GM23338 (cell line): ENCODE measurements around the gene KLLN. TPM values are rescaled to one million over a fixed set of nuclear protein-coding genes. Genes with fewer than 3 reads are reported as not detected.
"Not testable (repeated sequence)": the region's sequence is repeated elsewhere in the genome, so short reads cannot be mapped to it uniquely, and the experiment has no call there.

Experiments used
- ATAC-seq: fragments of 200-7000 bp; cut with Tn5 transposase; 3 replicates; pipeline ENCODE4 v1.9.1; 2020
- DNase-seq: peaks from one replicate; pipeline ENCODE4 v3.0.0-alpha.2; 2015; ENCODE audit warnings: low spot score
- H2AFZ ChIP-seq: fragments of 200-600 bp; sonication (generic); 2 replicates; pipeline ENCODE4 v1.8.0; 2016; ENCODE audit warnings: antibody characterized with exemption, mild to moderate bottlenecking, moderate library complexity
- H3F3A ChIP-seq: fragments of 200-600 bp; sonication (generic); replicated peaks from 2 replicates; pipeline ENCODE4 v1.8.0; 2017; ENCODE audit warnings: antibody characterized with exemption, mixed run types, low read depth
- H3K27ac ChIP-seq: fragments of 200-600 bp; sonication (generic); 2 replicates; pipeline ENCODE4 v1.6.1; 2016; ENCODE audit warnings: low read depth
- H3K27me3 ChIP-seq: fragments of 200-600 bp; sonication (generic); 2 replicates; pipeline ENCODE4 v1.8.0; 2016; ENCODE audit warnings: mild to moderate bottlenecking, mixed run types, moderate library complexity; ENCODE audit not compliant: insufficient read depth
- H3K36me3 ChIP-seq: fragments of 200-600 bp; sonication (generic); 2 replicates; pipeline ENCODE4 v1.8.0; 2016; ENCODE audit warnings: mild to moderate bottlenecking; ENCODE audit not compliant: insufficient read depth
- H3K4me1 ChIP-seq: fragments of 200-600 bp; sonication (generic); 2 replicates; pipeline ENCODE4 v1.8.0; 2016; ENCODE audit warnings: mild to moderate bottlenecking, moderate library complexity; ENCODE audit not compliant: insufficient read depth
- H3K4me2 ChIP-seq: fragments of 200-600 bp; sonication (generic); 2 replicates; pipeline ENCODE4 v1.7.1; 2017; ENCODE audit warnings: mixed run types
- H3K4me3 ChIP-seq: fragments of 200-600 bp; sonication (generic); 2 replicates; pipeline ENCODE4 v1.6.1; 2016; ENCODE audit warnings: mixed run types
- H3K79me2 ChIP-seq: fragments of 200-600 bp; sonication (generic); replicated peaks from 2 replicates; pipeline ENCODE4 v1.8.0; 2017; ENCODE audit warnings: mild to moderate bottlenecking; ENCODE audit not compliant: insufficient read depth
- H3K9me2 ChIP-seq: fragments of 200-600 bp; sonication (generic); 2 replicates; pipeline ENCODE4 v1.8.0; 2017; ENCODE audit not compliant: insufficient read depth
- H4K20me1 ChIP-seq: fragments of 200-600 bp; sonication (generic); replicated peaks from 2 replicates; pipeline ENCODE4 v1.8.0; 2017; ENCODE audit warnings: mild to moderate bottlenecking; ENCODE audit not compliant: insufficient read depth
- H3K27ac Mint-ChIP-seq: 2 replicates; pipeline ENCODE4 v1.8.0; 2020; ENCODE audit warnings: inconsistent platforms, mild to moderate bottlenecking, moderate library complexity, mixed read lengths
- H3K27me3 Mint-ChIP-seq: 3 replicates; pipeline ENCODE4 v1.8.0; 2022; ENCODE audit warnings: low read depth, mild to moderate bottlenecking, moderate library complexity, mixed read lengths, inconsistent platforms; ENCODE audit not compliant: insufficient read depth, poor library complexity
- H3K36me3 Mint-ChIP-seq: 3 replicates; pipeline ENCODE4 v1.8.0; 2021; ENCODE audit warnings: low read depth, mild to moderate bottlenecking, inconsistent platforms, moderate library complexity, mixed read lengths
- H3K4me1 Mint-ChIP-seq: 3 replicates; pipeline ENCODE4 v1.8.0; 2020; ENCODE audit warnings: mild to moderate bottlenecking, inconsistent platforms, mixed read lengths
- H3K4me3 Mint-ChIP-seq: 3 replicates; pipeline ENCODE4 v1.8.0; 2021; ENCODE audit warnings: moderate library complexity, mild to moderate bottlenecking, inconsistent platforms, mixed read lengths
- H3K9me3 Mint-ChIP-seq: 3 replicates; pipeline ENCODE4 v1.8.0; 2020; ENCODE audit warnings: moderate library complexity, mild to moderate bottlenecking, inconsistent platforms, mixed read lengths
- CREB1 ChIP-seq: fragments of 250-450 bp; sonication (Bioruptor Pico); IDR thresholded peaks from 2 replicates; pipeline ENCODE4 v1.5.0; 2020; ENCODE audit warnings: low read depth, mild to moderate bottlenecking, moderate library complexity
- CTCF ChIP-seq, 2 experiments: fragments of 200-600 bp in 1 of 2; sonication (generic) in 1 of 2; conservative IDR thresholded peaks; 2 replicates each; pipeline versions ENCODE4 v1.5.1 to v1.6.1; 2016 to 2017; ENCODE audit warnings: antibody characterized with exemption in 2 of 2, low read depth in 2 of 2, mild to moderate bottlenecking in 2 of 2, moderate library complexity in 1 of 2
- EZH2 ChIP-seq: fragments of 200-600 bp; sonication (generic); IDR thresholded peaks from one replicate; pipeline ENCODE4 v1.8.0; 2017; ENCODE audit warnings: antibody characterized with exemption, mild to moderate bottlenecking, low read depth; ENCODE audit not compliant: unreplicated experiment
- EZH2phosphoT487 ChIP-seq: fragments of 200-600 bp; sonication (generic); IDR thresholded peaks from one replicate; pipeline ENCODE4 v1.8.1; 2018; ENCODE audit warnings: antibody characterized with exemption; ENCODE audit not compliant: unreplicated experiment
- NANOG ChIP-seq: IDR thresholded peaks from 2 replicates; pipeline ENCODE4 v1.6.1; 2016; ENCODE audit warnings: antibody characterized with exemption, borderline replicate concordance
- POLR2AphosphoS5 ChIP-seq: IDR thresholded peaks from 2 replicates; pipeline ENCODE4 v1.6.1; 2016; ENCODE audit warnings: antibody characterized with exemption, low read depth
- REST ChIP-seq: IDR thresholded peaks from one replicate; pipeline ENCODE4 v1.6.1; 2018; ENCODE audit warnings: antibody characterized with exemption; ENCODE audit not compliant: unreplicated experiment
- STAT1 ChIP-seq: IDR thresholded peaks from one replicate; pipeline ENCODE4 v1.6.1; 2016; ENCODE audit warnings: antibody characterized with exemption; ENCODE audit not compliant: unreplicated experiment
- ZNF331 ChIP-seq: fragments of 250-450 bp; sonication (Bioruptor Pico); IDR thresholded peaks from 2 replicates; pipeline ENCODE4 v1.5.0; 2020; ENCODE audit warnings: low read depth, mild to moderate bottlenecking, moderate library complexity
- ZNF462 ChIP-seq: fragments of 250-450 bp; sonication (Bioruptor Pico); IDR thresholded peaks from 2 replicates; pipeline ENCODE4 v1.5.0; 2020; ENCODE audit warnings: mild to moderate bottlenecking, moderate library complexity
- polyA plus RNA-seq: library from polyadenylated mRNA; unstranded; fragments of >200 nt; fragmentation: Nextera tagmentation; extraction: Ambion mirVana; gene quantifications from 2 replicates; pipeline ENCODE4 v1.2.1, GENCODE V29; 2016
- total RNA-seq: library from RNA; depleted of rRNA; stranded (reverse); fragments of >200 nt; shearing (Covaris generic); gene quantifications from 2 replicates; pipeline ENCODE4 v1.2.3, GENCODE V29; 2014

The KLLN gene
- total and polyA plus RNA-seq, 2 experiments from 2014 or later: 0.24 to 0.29 TPM

- peaks cover 99% of the 10 kb centered on the region for H3K79me2 ChIP-seq
- DNase-seq, H3K9me3 Mint-ChIP-seq, H3K27me3 ChIP-seq, H3K4me3 ChIP-seq, H3F3A ChIP-seq, H2AFZ ChIP-seq, ATAC-seq, H3K4me1 Mint-ChIP-seq, H3K27me3 Mint-ChIP-seq, H3K4me2 ChIP-seq, H3K4me3 Mint-ChIP-seq, H3K9me2 ChIP-seq, H3K36me3 ChIP-seq, H3K27ac ChIP-seq, H3K27ac Mint-ChIP-seq: not testable (repeated sequence)
- peaks cover 11% of the 10 kb centered on the region for H4K20me1 ChIP-seq
- peaks cover 14% of the 10 kb centered on the region for H3K4me1 ChIP-seq
- H3K36me3 Mint-ChIP-seq: peaks cover 48% of the 10 kb centered on the region
These were observed 18.2 kb upstream of the KLLN start for GRCh38 chr10:87881373-87882059.

GRCh38 chr10:87880336-87880735 lies 17.0 kb upstream of the KLLN start:
- H3K4me2 ChIP-seq: no peak overlapping the region
- H3K4me1 Mint-ChIP-seq: peaks cover 9% of the 10 kb centered on the region
- no peak overlapping the region for H3K27ac Mint-ChIP-seq
- TF ChIP-seq POLR2AphosphoS5 (no peak), ZNF331 (no peak), EZH2 (no peak), NANOG (no peak), CREB1 (CRISPR knock-in tag) (no peak), CTCF (conservative IDR thresholded peaks at IDR 0.05; ENCODE audit: low read depth in 2 of 2) (no peak), EZH2phosphoT487 (no peak), REST (no peak), ZNF462 (CRISPR knock-in tag) (no peak), STAT1 (no peak)

More at GRCh38 chr10:87880336-87880735, 17.0 kb upstream of the KLLN start:
- Histone ChIP-seq H3K27me3 (no peaks in the 10 kb centered on the region), H3K9me2 (no peaks in the 10 kb centered on the region), H3K27ac (no peak overlapping the region), H3F3A (no peaks in the 10 kb centered on the region), H4K20me1 (peaks cover 11% of the 10 kb centered on the region), H2AFZ (no peak overlapping the region), H3K36me3 (peaks cover under 1% of the 10 kb centered on the region; the same call in 1 of the 2 replicates), H3K79me2 (peaks cover 99% of the 10 kb centered on the region), H3K4me3 (no peak overlapping the region), H3K4me1 (peaks cover 14% of the 10 kb centered on the region)
- DNase-seq (no peak), ATAC-seq (no peak)
- Mint-ChIP-seq H3K27me3 (no peaks in the 10 kb centered on the region), H3K9me3 (no peaks in the 10 kb centered on the region; the same call in 2 of the 3 replicates), H3K4me3 (no peak overlapping the region), H3K36me3 (peaks cover 36% of the 10 kb centered on the region; the same call in 2 of the 3 replicates)
